ENCODE data around the gene OXA1L. TPM values are rescaled to one million over a fixed set of nuclear protein-coding genes. Genes with fewer than 3 reads are reported as not detected.
A peak's percentile ranks its signal among the peaks of the same experiment; 100 is the strongest.
"Not testable (repeated sequence)": the region's sequence is repeated elsewhere in the genome, so short reads cannot be mapped to it uniquely, and the experiment has no call there.

OXA1L gene
- total RNA-seq, 1 donor from 2014 or later: 114 TPM

- Mint-ChIP-seq H3K4me1 (ENCODE audit: unreplicated experiment) (no peaks in the 10 kb centered on the region), H3K36me3 (ENCODE audit: unreplicated experiment) (no peaks in the 10 kb centered on the region), H3K4me3 (ENCODE audit: unreplicated experiment) (no peak overlapping the region), H3K27me3 (ENCODE audit: unreplicated experiment) (peaks cover 32% of the 10 kb centered on the region), H3K27ac (ENCODE audit: unreplicated experiment) (no peak overlapping the region), H3K9me3 (ENCODE audit: unreplicated experiment) (no peaks in the 10 kb centered on the region)
- no peak for DNase-seq (ENCODE audit: extremely low spot score, unreplicated experiment)
- TF ChIP-seq, protein P1, sequence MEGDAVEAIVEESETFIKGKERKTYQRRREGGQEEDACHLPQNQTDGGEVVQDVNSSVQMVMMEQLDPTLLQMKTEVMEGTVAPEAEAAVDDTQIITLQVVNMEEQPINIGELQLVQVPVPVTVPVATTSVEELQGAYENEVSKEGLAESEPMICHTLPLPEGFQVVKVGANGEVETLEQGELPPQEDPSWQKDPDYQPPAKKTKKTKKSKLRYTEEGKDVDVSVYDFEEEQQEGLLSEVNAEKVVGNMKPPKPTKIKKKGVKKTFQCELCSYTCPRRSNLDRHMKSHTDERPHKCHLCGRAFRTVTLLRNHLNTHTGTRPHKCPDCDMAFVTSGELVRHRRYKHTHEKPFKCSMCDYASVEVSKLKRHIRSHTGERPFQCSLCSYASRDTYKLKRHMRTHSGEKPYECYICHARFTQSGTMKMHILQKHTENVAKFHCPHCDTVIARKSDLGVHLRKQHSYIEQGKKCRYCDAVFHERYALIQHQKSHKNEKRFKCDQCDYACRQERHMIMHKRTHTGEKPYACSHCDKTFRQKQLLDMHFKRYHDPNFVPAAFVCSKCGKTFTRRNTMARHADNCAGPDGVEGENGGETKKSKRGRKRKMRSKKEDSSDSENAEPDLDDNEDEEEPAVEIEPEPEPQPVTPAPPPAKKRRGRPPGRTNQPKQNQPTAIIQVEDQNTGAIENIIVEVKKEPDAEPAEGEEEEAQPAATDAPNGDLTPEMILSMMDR (IDR thresholded peaks at IDR 0.05): no peak
These were observed 14.1 kb upstream of the OXA1L start for GRCh38 chr14:22752422-22752821.

GRCh38 chr14:22753586-22753985 is 12.9 kb upstream of the OXA1L start:
- no peaks in the 10 kb centered on the region for H3K4me1 Mint-ChIP-seq (ENCODE audit: unreplicated experiment)
- TF ChIP-seq, protein P1 (IDR thresholded peaks at IDR 0.05): no peak
- H3K9me3 Mint-ChIP-seq (ENCODE audit: unreplicated experiment): no peaks in the 10 kb centered on the region
- no peak for DNase-seq (ENCODE audit: extremely low spot score, unreplicated experiment)
- H3K36me3 Mint-ChIP-seq (ENCODE audit: unreplicated experiment): no peaks in the 10 kb centered on the region
- H3K27me3 Mint-ChIP-seq (ENCODE audit: unreplicated experiment): peaks cover 23% of the 10 kb centered on the region
- no peak overlapping the region for H3K27ac Mint-ChIP-seq (ENCODE audit: unreplicated experiment)
- H3K4me3 Mint-ChIP-seq (ENCODE audit: unreplicated experiment): no peak overlapping the region

DNA sequence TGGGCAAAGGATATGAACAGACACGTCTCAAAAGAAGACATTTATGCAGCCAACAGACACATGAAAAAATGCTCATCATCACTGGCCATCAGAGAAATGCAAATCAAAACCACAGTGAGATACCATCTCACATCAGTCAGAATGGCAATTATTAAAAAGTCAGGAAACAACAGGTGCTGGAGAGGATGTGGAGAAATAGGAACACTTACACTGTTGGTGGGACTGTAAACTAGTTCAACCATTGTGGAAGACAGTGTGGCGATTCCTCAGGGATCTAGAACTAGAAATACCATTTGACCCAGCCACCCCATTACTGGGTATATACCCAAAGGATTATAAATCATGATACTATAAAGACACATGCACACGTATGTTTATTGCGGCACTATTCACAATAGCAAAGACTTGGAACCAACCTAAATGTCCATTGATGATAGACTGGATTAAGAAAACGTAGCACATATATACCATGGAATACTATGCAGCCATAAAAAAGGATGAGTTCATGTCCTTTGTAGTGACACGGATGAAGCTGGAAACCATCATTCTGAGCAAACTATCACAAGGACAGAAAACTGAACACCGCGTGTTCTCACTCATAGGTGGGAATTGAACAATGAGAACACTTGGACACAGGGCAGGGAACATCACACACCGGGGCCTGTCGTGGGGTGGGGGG is 8.4 kb upstream of the OXA1L start:
- H3K4me1 Mint-ChIP-seq (ENCODE audit: unreplicated experiment); H3K27me3 Mint-ChIP-seq (ENCODE audit: unreplicated experiment); DNase-seq (ENCODE audit: extremely low spot score, unreplicated experiment); H3K27ac Mint-ChIP-seq (ENCODE audit: unreplicated experiment); H3K4me3 Mint-ChIP-seq (ENCODE audit: unreplicated experiment): not testable (repeated sequence)
- Mint-ChIP-seq H3K36me3 (ENCODE audit: unreplicated experiment) (peaks cover 17% of the 10 kb centered on the region), H3K9me3 (ENCODE audit: unreplicated experiment) (peaks cover 26% of the 10 kb centered on the region)

DNA sequence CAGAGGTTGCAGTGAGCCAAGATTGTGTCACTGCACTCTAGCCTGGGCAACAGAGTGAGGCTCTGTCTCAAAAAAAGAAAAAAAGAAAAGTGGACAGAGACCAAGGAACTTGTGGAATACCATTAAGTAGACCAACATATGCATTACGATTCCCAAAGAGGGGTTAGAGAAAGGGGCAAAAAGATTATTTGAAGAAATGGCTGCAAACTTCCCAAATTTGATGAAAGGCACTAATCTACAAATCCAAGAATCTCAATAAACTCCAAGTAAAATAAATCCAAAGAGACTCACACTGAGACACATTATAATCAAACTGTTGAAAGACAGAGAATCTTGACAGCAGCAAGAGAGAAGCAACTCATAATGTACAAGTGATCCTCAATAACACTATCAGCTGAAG is 4.8 kb upstream of the OXA1L start:
- no peak for DNase-seq (ENCODE audit: extremely low spot score, unreplicated experiment)
- H3K9me3 Mint-ChIP-seq (ENCODE audit: unreplicated experiment): peaks cover 29% of the 10 kb centered on the region
- peaks cover 14% of the 10 kb centered on the region for H3K4me1 Mint-ChIP-seq (ENCODE audit: unreplicated experiment)
- no peak overlapping the region for H3K27ac Mint-ChIP-seq (ENCODE audit: unreplicated experiment)
- H3K27me3 Mint-ChIP-seq (ENCODE audit: unreplicated experiment): no peaks in the 10 kb centered on the region
- TF ChIP-seq, protein P1 (IDR thresholded peaks at IDR 0.05): no peak
- H3K4me3 Mint-ChIP-seq (ENCODE audit: unreplicated experiment): no peak overlapping the region
- H3K36me3 Mint-ChIP-seq (ENCODE audit: unreplicated experiment): peaks cover 21% of the 10 kb centered on the region

GRCh38 chr14:22764382-22764781 is 2.1 kb upstream of the OXA1L start:
- Mint-ChIP-seq H3K27ac (ENCODE audit: unreplicated experiment) (no peak overlapping the region), H3K27me3 (ENCODE audit: unreplicated experiment) (no peaks in the 10 kb centered on the region), H3K9me3 (ENCODE audit: unreplicated experiment) (peaks cover 29% of the 10 kb centered on the region), H3K4me3 (ENCODE audit: unreplicated experiment) (no peak overlapping the region), H3K36me3 (ENCODE audit: unreplicated experiment) (peaks cover 27% of the 10 kb centered on the region), H3K4me1 (ENCODE audit: unreplicated experiment) (peaks cover 30% of the 10 kb centered on the region)
- DNase-seq (ENCODE audit: extremely low spot score, unreplicated experiment): no peak
- TF ChIP-seq, protein P1 (IDR thresholded peaks at IDR 0.05): no peak

DNA sequence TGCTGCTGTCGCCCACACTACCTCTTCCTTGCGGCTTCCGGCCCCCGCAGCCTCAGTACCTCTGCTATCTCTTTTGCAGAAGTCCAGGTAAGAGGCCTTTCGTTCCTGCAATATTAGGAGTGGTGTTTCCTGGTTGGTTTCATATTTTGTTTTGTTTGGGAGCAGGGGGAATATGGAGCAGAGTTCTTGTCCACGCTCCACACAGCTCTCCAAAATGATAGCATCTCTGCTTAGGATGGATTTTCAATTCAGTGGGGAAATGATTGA is 768 bp downstream of the OXA1L start:
- H3K9me3 Mint-ChIP-seq (ENCODE audit: unreplicated experiment): peaks cover 12% of the 10 kb centered on the region
- peak overlapping the region; percentile 95 for H3K27ac Mint-ChIP-seq (ENCODE audit: unreplicated experiment)
- H3K4me3 Mint-ChIP-seq (ENCODE audit: unreplicated experiment): peak overlapping the region; percentile 86
- DNase-seq (ENCODE audit: extremely low spot score, unreplicated experiment): no peak
- H3K4me1 Mint-ChIP-seq (ENCODE audit: unreplicated experiment): peaks cover 30% of the 10 kb centered on the region
- H3K36me3 Mint-ChIP-seq (ENCODE audit: unreplicated experiment): peaks cover 41% of the 10 kb centered on the region
- no peaks in the 10 kb centered on the region for H3K27me3 Mint-ChIP-seq (ENCODE audit: unreplicated experiment)
- TF ChIP-seq, protein P1 (IDR thresholded peaks at IDR 0.05): no peak
